Peyer's patch (tissue), 4 donors: ENCODE data around the gene KCNMB3. TPM values are rescaled to one million over a fixed set of nuclear protein-coding genes. Genes with fewer than 3 reads are reported as not detected.

Experiments
- DNase-seq, 3 donors: peaks; one replicate each; pipeline ENCODE4 v3.0.0-alpha.2; 2017 to 2019
- H3K27ac ChIP-seq, 4 donors: fragments of 200-600 bp; sonication (generic); one replicate each; pipeline ENCODE4 v1.5.1; 2016 to 2019
- H3K27me3 ChIP-seq, 2 donors: fragments of 200-600 bp; sonication (generic); one replicate each; pipeline ENCODE4 v1.5.1; 2019
- H3K36me3 ChIP-seq, 3 donors: fragments of 200-600 bp; sonication (generic); one replicate each; pipeline ENCODE4 v1.5.1; 2016 to 2019
- H3K4me1 ChIP-seq, 4 donors: fragments of 200-600 bp; sonication (generic); one replicate each; pipeline ENCODE4 v1.5.1; 2016 to 2019
- H3K4me3 ChIP-seq, 4 donors: fragments of 200-600 bp; sonication (generic); 1 replicate in 3 of 4; 2 replicates in 1 of 4; pipeline ENCODE4 v1.5.1; 2016 to 2019; ENCODE audit warnings: mild to moderate bottlenecking in 1 of 4
- H3K9me3 ChIP-seq, 4 donors: fragments of 200-600 bp; sonication (generic); one replicate each; pipeline ENCODE4 v1.5.1; 2016 to 2019; ENCODE audit warnings: mild to moderate bottlenecking in 1 of 4
- POLR2A ChIP-seq, 2 donors: fragments of 450-650 bp; IDR thresholded peaks; one replicate each; pipeline ENCODE4 v1.5.1; 2017; ENCODE audit warnings: antibody characterized with exemption in 2 of 2, mild to moderate bottlenecking in 2 of 2, moderate library complexity in 2 of 2
- total RNA-seq, 4 donors: library from RNA; depleted of rRNA; stranded (reverse); fragments of >200 nt; gene quantifications; one replicate each; pipeline ENCODE4 v1.1.0, GENCODE V29; 2016
- TF ChIP-seq, protein P1 (sequence below), 6 experiments: fragments of 450-650 bp in 4 of 6; fragments of 200-600 bp in 2 of 6; sonication (generic) in 1 of 6; IDR thresholded peaks; one replicate each; pipeline ENCODE4 v1.5.1; 2017 to 2019; ENCODE audit warnings: antibody characterized with exemption in 6 of 6, mild to moderate bottlenecking in 3 of 6, moderate library complexity in 1 of 6

KCNMB3 gene
- total RNA-seq, 4 donors from 2014 or later = 1.6 to 18.2 (median 4.6) TPM

DNA sequence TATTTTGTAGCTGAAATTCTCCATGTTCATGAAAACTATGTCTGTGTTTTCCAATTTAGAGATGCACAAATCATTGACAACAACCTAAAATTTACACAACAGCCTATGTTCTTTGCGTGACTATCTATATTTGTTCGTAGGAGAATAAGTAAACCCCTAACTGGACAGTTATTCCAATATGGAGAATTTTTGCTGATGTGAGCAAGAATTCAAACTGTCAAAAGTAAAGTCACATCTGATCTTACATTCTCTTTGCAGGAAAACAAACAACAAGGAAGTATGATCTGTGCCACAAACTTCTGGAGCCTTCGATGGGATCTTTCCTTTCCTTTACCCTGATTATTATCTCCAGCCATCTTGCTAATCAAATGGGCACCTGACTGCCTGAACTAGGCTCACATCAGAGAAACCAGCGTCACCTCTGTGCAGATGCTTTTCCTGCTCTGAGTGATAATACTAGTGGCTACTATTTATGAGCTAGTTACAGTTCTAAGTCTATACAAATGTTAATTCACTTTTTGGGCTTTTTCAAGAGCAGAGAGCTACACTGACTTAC is 18.3 kb upstream of the KCNMB3 start:
- H3K27ac ChIP-seq = no peak overlapping the region
- DNase-seq = no peak
- H3K27me3 ChIP-seq = no peaks in the 10 kb centered on the region
- H3K9me3 ChIP-seq = no peaks in the 10 kb centered on the region
- no peaks in the 10 kb centered on the region for H3K36me3 ChIP-seq
- H3K4me3 ChIP-seq = no peak overlapping the region
- TF ChIP-seq, protein P1, sequence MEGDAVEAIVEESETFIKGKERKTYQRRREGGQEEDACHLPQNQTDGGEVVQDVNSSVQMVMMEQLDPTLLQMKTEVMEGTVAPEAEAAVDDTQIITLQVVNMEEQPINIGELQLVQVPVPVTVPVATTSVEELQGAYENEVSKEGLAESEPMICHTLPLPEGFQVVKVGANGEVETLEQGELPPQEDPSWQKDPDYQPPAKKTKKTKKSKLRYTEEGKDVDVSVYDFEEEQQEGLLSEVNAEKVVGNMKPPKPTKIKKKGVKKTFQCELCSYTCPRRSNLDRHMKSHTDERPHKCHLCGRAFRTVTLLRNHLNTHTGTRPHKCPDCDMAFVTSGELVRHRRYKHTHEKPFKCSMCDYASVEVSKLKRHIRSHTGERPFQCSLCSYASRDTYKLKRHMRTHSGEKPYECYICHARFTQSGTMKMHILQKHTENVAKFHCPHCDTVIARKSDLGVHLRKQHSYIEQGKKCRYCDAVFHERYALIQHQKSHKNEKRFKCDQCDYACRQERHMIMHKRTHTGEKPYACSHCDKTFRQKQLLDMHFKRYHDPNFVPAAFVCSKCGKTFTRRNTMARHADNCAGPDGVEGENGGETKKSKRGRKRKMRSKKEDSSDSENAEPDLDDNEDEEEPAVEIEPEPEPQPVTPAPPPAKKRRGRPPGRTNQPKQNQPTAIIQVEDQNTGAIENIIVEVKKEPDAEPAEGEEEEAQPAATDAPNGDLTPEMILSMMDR (IDR thresholded peaks at IDR 0.05) = no peak
- TF ChIP-seq POLR2A (IDR thresholded peaks at IDR 0.05) = no peak
- H3K4me1 ChIP-seq = no peaks in the 10 kb centered on the region

GRCh38 chr3:179268400-179269051 is 17.6 kb upstream of the KCNMB3 start:
- DNase-seq = no peak
- no peaks in the 10 kb centered on the region for H3K9me3 ChIP-seq
- TF ChIP-seq POLR2A (IDR thresholded peaks at IDR 0.05) = no peak
- TF ChIP-seq, protein P1 (IDR thresholded peaks at IDR 0.05) = no peak
- no peaks in the 10 kb centered on the region for H3K36me3 ChIP-seq
- H3K27ac ChIP-seq = no peak overlapping the region
- H3K4me1 ChIP-seq = no peaks in the 10 kb centered on the region
- H3K4me3 ChIP-seq = no peak overlapping the region
- no peaks in the 10 kb centered on the region for H3K27me3 ChIP-seq

DNA sequence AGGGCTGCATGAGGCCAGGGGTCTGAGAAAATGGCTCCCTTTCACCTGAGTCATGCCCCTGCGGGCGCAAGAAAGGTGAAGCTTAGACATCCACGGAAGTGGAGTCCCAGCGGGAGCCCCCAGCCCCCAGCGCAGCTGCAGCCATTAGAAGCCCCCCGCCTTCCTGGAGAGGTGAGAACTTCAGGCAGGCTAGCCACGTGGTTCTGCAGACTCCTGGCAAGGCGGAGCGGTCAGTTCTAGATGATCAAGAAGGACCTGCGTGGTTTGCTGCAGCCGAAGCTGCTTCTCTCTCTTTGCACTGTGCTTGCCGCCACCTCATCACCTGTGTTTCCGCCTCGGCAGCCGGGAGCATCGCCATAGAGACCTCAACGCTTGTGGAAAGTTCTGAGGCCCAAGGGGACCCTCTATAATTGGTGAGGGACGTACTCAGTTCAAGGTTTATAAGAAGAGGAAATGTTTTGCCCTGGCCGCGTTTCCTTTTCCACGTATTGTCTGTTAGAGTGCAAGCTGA is 15.8 kb upstream of the KCNMB3 start:
- TF ChIP-seq, protein P1 (IDR thresholded peaks at IDR 0.05) = no peak
- no peak for TF ChIP-seq POLR2A (IDR thresholded peaks at IDR 0.05)
- Histone ChIP-seq H3K9me3 (no peaks in the 10 kb centered on the region), H3K4me1 (peaks cover 0 to 2% (median 0%) of the 10 kb centered on the region in 4 donors), H3K27me3 (no peaks in the 10 kb centered on the region), H3K36me3 (no peaks in the 10 kb centered on the region), H3K27ac (peak overlapping the region in 1 of 4 donors; percentile 22), H3K4me3 (peak overlapping the region in 1 of 4 donors; percentile 1)
- DNase-seq = peak in 2 of 3 donors; percentile 47 to 49

DNA sequence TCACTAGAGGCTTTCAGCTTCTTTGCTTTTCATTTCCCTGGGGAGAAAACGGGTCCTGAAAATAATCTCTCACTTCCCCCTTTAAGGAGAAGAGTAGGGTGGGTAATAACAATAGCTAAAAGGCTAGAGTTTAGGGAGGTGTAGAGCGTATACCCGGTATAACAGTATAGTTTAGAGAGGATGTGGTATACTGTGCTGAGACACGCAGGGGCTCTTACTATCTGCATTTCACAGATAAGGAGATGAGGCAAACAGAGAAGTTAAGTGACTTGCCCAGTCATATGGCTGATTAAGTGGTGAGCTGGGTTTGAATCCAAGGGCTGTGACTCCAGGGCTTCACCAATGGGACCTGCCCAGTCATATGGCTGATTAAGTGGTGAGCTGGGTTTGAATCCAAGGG is 15.0 kb upstream of the KCNMB3 start:
- H3K36me3 ChIP-seq = no peaks in the 10 kb centered on the region
- no peak for TF ChIP-seq POLR2A (IDR thresholded peaks at IDR 0.05)
- TF ChIP-seq, protein P1 (IDR thresholded peaks at IDR 0.05) = no peak
- no peak overlapping the region for H3K27ac ChIP-seq
- H3K4me3 ChIP-seq = no peak overlapping the region
- no peaks in the 10 kb centered on the region for H3K9me3 ChIP-seq
- no peak for DNase-seq
- H3K27me3 ChIP-seq = no peaks in the 10 kb centered on the region
- H3K4me1 ChIP-seq = peaks cover 0 to 5% (median 0%) of the 10 kb centered on the region in 4 donors

- H3K4me1 ChIP-seq = peaks cover 0 to 5% (median 0%) of the 10 kb centered on the region in 4 donors
- H3K27ac ChIP-seq = no peak overlapping the region
- H3K4me3 ChIP-seq = no peak overlapping the region
- no peak for DNase-seq
- H3K36me3 ChIP-seq = no peaks in the 10 kb centered on the region
- no peaks in the 10 kb centered on the region for H3K9me3 ChIP-seq
- no peaks in the 10 kb centered on the region for H3K27me3 ChIP-seq
- TF ChIP-seq, protein P1 (IDR thresholded peaks at IDR 0.05) = no peak
- no peak for TF ChIP-seq POLR2A (IDR thresholded peaks at IDR 0.05)
Observed at GRCh38 chr3:179265092-179265491, 14.2 kb upstream of the KCNMB3 start.
